SK-N-SH (cell line): Measurements from ENCODE around the gene CCDC141. TPM values are rescaled to one million over a fixed set of nuclear protein-coding genes. Genes with fewer than 3 reads are reported as not detected.

ENCODE experiments used
- CHD2 ChIP-seq: fragments of 150-350 bp; IDR thresholded peaks from 2 replicates; pipeline ENCODE4 v1.6.1; 2018; ENCODE audit warnings: low read length; ENCODE audit not compliant: partially characterized antibody
- CTCF ChIP-seq: fragments of 200-600 bp; sonication (generic); IDR thresholded peaks from 2 replicates; pipeline ENCODE4 v1.6.1; 2017; ENCODE audit warnings: antibody characterized with exemption, mild to moderate bottlenecking, moderate library complexity
- ELF1 ChIP-seq: IDR thresholded peaks from 2 replicates; pipeline ENCODE4 v1.4.0; 2012
- EZH2phosphoT487 ChIP-seq: fragments of 200-600 bp; sonication (generic); IDR thresholded peaks from 2 replicates; pipeline ENCODE4 v1.6.1; 2017; ENCODE audit warnings: low read depth, mixed run types, mild to moderate bottlenecking, antibody characterized with exemption, moderate library complexity, borderline replicate concordance
- FOSL2 ChIP-seq: IDR thresholded peaks from 2 replicates; pipeline ENCODE4 v1.4.0; 2012; ENCODE audit warnings: low read depth, mild to moderate bottlenecking, moderate library complexity, borderline replicate concordance
- FOXM1 ChIP-seq: IDR thresholded peaks from 2 replicates; pipeline ENCODE4 v1.4.0; 2012; ENCODE audit warnings: low read depth, mild to moderate bottlenecking
- GABPA ChIP-seq: IDR thresholded peaks from 2 replicates; pipeline ENCODE4 v1.4.0; 2012; ENCODE audit warnings: low read depth, mild to moderate bottlenecking
- GATA2 ChIP-seq: sonication (generic); formaldehyde crosslinking; IDR thresholded peaks from 2 replicates; pipeline ENCODE4 v1.5.0; 2020; ENCODE audit warnings: mild to moderate bottlenecking, missing genetic modification reagents
- IRF3 ChIP-seq: fragments of 150-350 bp; IDR thresholded peaks from 2 replicates; pipeline ENCODE4 v1.6.1; 2016; ENCODE audit warnings: mild to moderate bottlenecking, low read depth, low read length
- JUND ChIP-seq: IDR thresholded peaks from 2 replicates; pipeline ENCODE4 v1.4.0; 2012
- MAX ChIP-seq: IDR thresholded peaks from 2 replicates; pipeline ENCODE4 v1.4.0; 2012; ENCODE audit warnings: low read depth
- MEF2A ChIP-seq: IDR thresholded peaks from 2 replicates; pipeline ENCODE4 v1.4.0; 2012; ENCODE audit warnings: low read depth, borderline replicate concordance
- NFIC ChIP-seq: IDR thresholded peaks from 2 replicates; pipeline ENCODE4 v1.4.0; 2012; ENCODE audit warnings: borderline replicate concordance
- PBX3 ChIP-seq: IDR thresholded peaks from 2 replicates; pipeline ENCODE4; 2012
- POLR2AphosphoS5 ChIP-seq: IDR thresholded peaks from 2 replicates; pipeline ENCODE4 v1.6.1; 2012; ENCODE audit warnings: low read depth, low read length
- RAD21 ChIP-seq: IDR thresholded peaks from 2 replicates; pipeline ENCODE4 v1.6.1; 2012; ENCODE audit warnings: mild to moderate bottlenecking, low read length
- RXRA ChIP-seq: IDR thresholded peaks from 2 replicates; pipeline ENCODE4 v1.4.0; 2012; ENCODE audit warnings: low read depth, mild to moderate bottlenecking, borderline replicate concordance
- SIN3A ChIP-seq: IDR thresholded peaks from 2 replicates; pipeline ENCODE4 v1.6.1; 2012; ENCODE audit warnings: low read depth, mild to moderate bottlenecking, low read length, moderate library complexity, borderline replicate concordance
- SMC3 ChIP-seq: IDR thresholded peaks from 2 replicates; pipeline ENCODE4 v1.6.1; 2012; ENCODE audit warnings: low read depth, low read length, improper control_type of control experiment
- TAF1 ChIP-seq: IDR thresholded peaks from 2 replicates; pipeline ENCODE4 v1.6.1; 2012; ENCODE audit warnings: low read depth, mild to moderate bottlenecking, low read length, moderate library complexity, borderline replicate concordance
- TCF12 ChIP-seq: IDR thresholded peaks from 2 replicates; pipeline ENCODE4 v1.4.0; 2012
- TEAD4 ChIP-seq: IDR thresholded peaks from 2 replicates; pipeline ENCODE4 v1.4.0; 2012; ENCODE audit warnings: mild to moderate bottlenecking, borderline replicate concordance; ENCODE audit not compliant: insufficient read depth
- USF1 ChIP-seq: IDR thresholded peaks from 2 replicates; pipeline ENCODE4 v1.4.0; 2012; ENCODE audit warnings: low read depth, borderline replicate concordance
- USF2 ChIP-seq: fragments of 150-350 bp; IDR thresholded peaks from 2 replicates; pipeline ENCODE4 v1.6.1; 2017; ENCODE audit warnings: antibody characterized with exemption, low read length, low read depth, borderline replicate concordance
- YY1 ChIP-seq: IDR thresholded peaks from 2 replicates; pipeline ENCODE4 v1.4.0; 2012; ENCODE audit warnings: low read depth, mild to moderate bottlenecking
- polyA plus RNA-seq, 3 experiments: library from polyadenylated mRNA; depleted of rRNA; stranded (reverse); fragments of >200 nt; gene quantifications; 2 replicates each; pipeline ENCODE4 v1.2.3, GENCODE V29; 2012

Gene CCDC141
- polyA plus RNA-seq, 1 of the 3 experiments (the other 2 are of a cell fraction) = 0.02 TPM

GRCh38 chr2:178836807-178837206 lies 213.1 kb downstream of the CCDC141 start (continued):
- no peak for TF ChIP-seq MEF2A
- TF ChIP-seq MAX = no peak
- no peak for TF ChIP-seq EZH2phosphoT487
- no peak for TF ChIP-seq FOSL2
- TF ChIP-seq NFIC = no peak
- no peak for TF ChIP-seq GABPA
- peak; percentile 50 for TF ChIP-seq CHD2
- no peak for TF ChIP-seq SIN3A
- TF ChIP-seq FOXM1 = no peak
- TF ChIP-seq YY1 = no peak
- no peak for TF ChIP-seq USF1
- no peak for TF ChIP-seq IRF3
- TF ChIP-seq USF2 = no peak
- no peak for TF ChIP-seq SMC3
- TF ChIP-seq GATA2 = peak; percentile 53
- TF ChIP-seq ELF1 = no peak
- peak; percentile 36 for TF ChIP-seq RAD21
- TF ChIP-seq PBX3 = no peak
- TF ChIP-seq POLR2AphosphoS5 = no peak
- TF ChIP-seq TEAD4 = no peak
- no peak for TF ChIP-seq RXRA
- TF ChIP-seq TCF12 = no peak
- no peak for TF ChIP-seq TAF1
- TF ChIP-seq JUND = no peak
- TF ChIP-seq CTCF = no peak
